HepG2 (cell line): Measurements from ENCODE around the gene PTGES3. TPM values are rescaled to one million over a fixed set of nuclear protein-coding genes. Genes with fewer than 3 reads are reported as not detected.

Experiments used
- CBFB ChIP-seq: sonication (generic); formaldehyde crosslinking; IDR thresholded peaks from 2 replicates; pipeline ENCODE4 v1.4.0; 2020; ENCODE audit warnings: missing genetic modification reagents
- CCDC6 ChIP-seq: sonication (generic); formaldehyde crosslinking; IDR thresholded peaks from 2 replicates; pipeline ENCODE4 v1.8.1; 2022; ENCODE audit warnings: mild to moderate bottlenecking, missing genetic modification reagents, moderate library complexity
- HIVEP1 ChIP-seq: sonication (generic); formaldehyde crosslinking; IDR thresholded peaks from 2 replicates; pipeline ENCODE4 v1.4.0; 2020; ENCODE audit warnings: mild to moderate bottlenecking, missing genetic modification reagents
- HNF4G ChIP-seq, 2 experiments: sonication (generic) in 1 of 2; formaldehyde crosslinking in 1 of 2; IDR thresholded peaks; 2 replicates each; pipeline versions ENCODE4 v1.4.0 to v1.6.1; 2011 to 2020; ENCODE audit warnings: borderline replicate concordance in 2 of 2, low read depth in 2 of 2, mild to moderate bottlenecking in 2 of 2, low read length in 1 of 2, missing genetic modification reagents in 1 of 2, moderate library complexity in 1 of 2
- KMT2A ChIP-seq: sonication (generic); formaldehyde crosslinking; IDR thresholded peaks from 2 replicates; pipeline ENCODE4 v1.4.0; 2020; ENCODE audit warnings: missing genetic modification reagents
- PAXIP1 ChIP-seq: sonication (generic); formaldehyde crosslinking; conservative IDR thresholded peaks from 2 replicates; pipeline ENCODE4 v1.4.0; 2020; ENCODE audit warnings: mild to moderate bottlenecking, missing genetic modification reagents, moderate library complexity
- POLR2G ChIP-seq: fragments of 200-400 bp; formaldehyde crosslinking; IDR thresholded peaks from 2 replicates; pipeline ENCODE4 v1.6.1; 2018; ENCODE audit warnings: mild to moderate bottlenecking, low read depth, low read length, moderate library complexity
- TEAD3 ChIP-seq: optimal IDR thresholded peaks from 2 replicates; pipeline ENCODE3; 2016; ENCODE audit warnings: borderline replicate concordance
- ZBTB7B ChIP-seq: sonication (generic); formaldehyde crosslinking; IDR thresholded peaks from 2 replicates; pipeline ENCODE4 v1.4.0; 2020; ENCODE audit warnings: missing genetic modification reagents
- ZFYVE20 ChIP-seq: sonication (generic); formaldehyde crosslinking; IDR thresholded peaks from 2 replicates; pipeline ENCODE4 v1.8.0; 2023; ENCODE audit warnings: low read depth, mild to moderate bottlenecking, moderate library complexity, missing genetic modification reagents, borderline replicate concordance
- ZNF225 ChIP-seq: sonication (generic); formaldehyde crosslinking; IDR thresholded peaks from 2 replicates; pipeline ENCODE4 v1.4.0; 2020; ENCODE audit warnings: mild to moderate bottlenecking, missing genetic modification reagents
- ZNF274 ChIP-seq: sonication (generic); formaldehyde crosslinking; IDR thresholded peaks from 2 replicates; pipeline ENCODE4 v1.5.1; 2020; ENCODE audit warnings: mild to moderate bottlenecking, missing genetic modification reagents
- ZNF282 ChIP-seq: fragments of 450-650 bp; IDR thresholded peaks from 2 replicates; pipeline ENCODE4 v1.6.1; 2018; ENCODE audit not compliant: partially characterized antibody
- ZNF3 ChIP-seq: IDR thresholded peaks from 2 replicates; pipeline ENCODE4 v1.7.0; 2017; ENCODE audit warnings: inconsistent platforms
- ZNF576 ChIP-seq: sonication (generic); formaldehyde crosslinking; IDR thresholded peaks from 2 replicates; pipeline ENCODE4 v1.4.0; 2020; ENCODE audit warnings: mild to moderate bottlenecking, missing genetic modification reagents
- ZNF773 ChIP-seq: sonication (generic); formaldehyde crosslinking; IDR thresholded peaks from 2 replicates; pipeline ENCODE4 v1.4.0; 2020; ENCODE audit warnings: missing genetic modification reagents, borderline replicate concordance
- ZNF776 ChIP-seq: sonication (generic); formaldehyde crosslinking; IDR thresholded peaks from 2 replicates; pipeline ENCODE4 v1.4.0; 2020; ENCODE audit warnings: mild to moderate bottlenecking, missing genetic modification reagents
- ZNF816 ChIP-seq: sonication (generic); formaldehyde crosslinking; IDR thresholded peaks from 2 replicates; pipeline ENCODE4 v1.8.0; 2022; ENCODE audit warnings: missing genetic modification reagents, mild to moderate bottlenecking, borderline replicate concordance
- ZNF883 ChIP-seq: sonication (generic); formaldehyde crosslinking; IDR thresholded peaks from 2 replicates; pipeline ENCODE4 v1.5.1; 2020; ENCODE audit warnings: mild to moderate bottlenecking, missing genetic modification reagents; ENCODE audit errors: not compliant biosample characterization
- polyA plus RNA-seq, 8 experiments: library from polyadenylated mRNA; depleted of rRNA in 3 of 8; stranded (reverse) in 7 of 8; unstranded in 1 of 8; fragments of >200 nt; fragmentation: Illumina TruSeq in 4 of 8; extraction: Trizol in 4 of 8; gene quantifications; 2 replicates each; pipeline versions ENCODE4 v1.2.1 to v1.2.3, GENCODE V29; 2011 to 2016; ENCODE audit warnings: low read depth in 4 of 8, missing spikeins in 1 of 8, mixed read lengths in 1 of 8; ENCODE audit not compliant: insufficient read depth in 1 of 8
- total RNA-seq, 5 experiments: library from RNA; depleted of rRNA; stranded (reverse); fragments of >200 nt; fragmentation: Illumina TruSeq; extraction: Trizol; gene quantifications; 2 replicates each; pipeline ENCODE4 v1.2.3, GENCODE V29; 2016; ENCODE audit warnings: low read depth in 1 of 5
- TF ChIP-seq, protein P1 (sequence below): sonication (generic); formaldehyde crosslinking; IDR thresholded peaks from 2 replicates; pipeline ENCODE4 v1.5.0; 2020; ENCODE audit warnings: missing genetic modification reagents
- TF ChIP-seq, protein P2 (sequence below): sonication (generic); formaldehyde crosslinking; IDR thresholded peaks from 2 replicates; pipeline ENCODE4 v1.8.1; 2023; ENCODE audit warnings: mild to moderate bottlenecking, inconsistent platforms, moderate library complexity, missing genetic modification reagents, borderline replicate concordance

PTGES3 gene
- total and polyA plus RNA-seq, 2 of the 13 experiments (the other 11 are each of a cell fraction or from before 2014, with no cell fraction given), result 54.4 to 159 TPM

- no peak for TF ChIP-seq ZFYVE20
- TF ChIP-seq, protein P1, sequence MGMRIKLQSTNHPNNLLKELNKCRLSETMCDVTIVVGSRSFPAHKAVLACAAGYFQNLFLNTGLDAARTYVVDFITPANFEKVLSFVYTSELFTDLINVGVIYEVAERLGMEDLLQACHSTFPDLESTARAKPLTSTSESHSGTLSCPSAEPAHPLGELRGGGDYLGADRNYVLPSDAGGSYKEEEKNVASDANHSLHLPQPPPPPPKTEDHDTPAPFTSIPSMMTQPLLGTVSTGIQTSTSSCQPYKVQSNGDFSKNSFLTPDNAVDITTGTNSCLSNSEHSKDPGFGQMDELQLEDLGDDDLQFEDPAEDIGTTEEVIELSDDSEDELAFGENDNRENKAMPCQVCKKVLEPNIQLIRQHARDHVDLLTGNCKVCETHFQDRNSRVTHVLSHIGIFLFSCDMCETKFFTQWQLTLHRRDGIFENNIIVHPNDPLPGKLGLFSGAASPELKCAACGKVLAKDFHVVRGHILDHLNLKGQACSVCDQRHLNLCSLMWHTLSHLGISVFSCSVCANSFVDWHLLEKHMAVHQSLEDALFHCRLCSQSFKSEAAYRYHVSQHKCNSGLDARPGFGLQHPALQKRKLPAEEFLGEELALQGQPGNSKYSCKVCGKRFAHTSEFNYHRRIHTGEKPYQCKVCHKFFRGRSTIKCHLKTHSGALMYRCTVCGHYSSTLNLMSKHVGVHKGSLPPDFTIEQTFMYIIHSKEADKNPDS, result no peak
- no peak for TF ChIP-seq ZNF773 (CRISPR knock-in tag)
- peak; percentile 69 for TF ChIP-seq CBFB (CRISPR knock-in tag)
- no peak for TF ChIP-seq ZNF576 (CRISPR knock-in tag)
- TF ChIP-seq, protein P2, sequence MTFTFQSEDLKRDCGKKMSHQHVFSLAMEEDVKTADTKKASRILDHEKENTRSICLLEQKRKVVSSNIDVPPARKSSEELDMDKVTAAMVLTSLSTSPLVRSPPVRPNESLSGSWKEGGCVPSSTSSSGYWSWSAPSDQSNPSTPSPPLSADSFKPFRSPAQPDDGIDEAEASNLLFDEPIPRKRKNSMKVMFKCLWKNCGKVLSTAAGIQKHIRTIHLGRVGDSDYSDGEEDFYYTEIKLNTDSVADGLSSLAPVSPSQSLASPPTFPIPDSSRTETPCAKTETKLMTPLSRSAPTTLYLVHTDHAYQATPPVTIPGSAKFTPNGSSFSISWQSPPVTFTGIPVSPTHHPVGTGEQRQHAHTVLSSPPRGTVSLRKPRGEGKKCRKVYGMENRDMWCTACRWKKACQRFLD, result peak; percentile 94; the same call in 1 of the 2 replicates
- peak; percentile 40; the same call in 1 of the 2 replicates for TF ChIP-seq HNF4G (IDR thresholded peaks at IDR 0.05; ENCODE audit: borderline replicate concordance, low read depth, low read length)
- peak; percentile 85 for TF ChIP-seq HNF4G (CRISPR knock-in tag; IDR thresholded peaks at IDR 0.05; ENCODE audit: borderline replicate concordance, low read depth)
- peak; percentile 98 for TF ChIP-seq POLR2G
- no peak; the same call in none of the 2 replicates for TF ChIP-seq ZNF3 (CRISPR knock-in tag)
- TF ChIP-seq KMT2A, result peak; percentile 93
- TF ChIP-seq TEAD3 (CRISPR knock-in tag), result peak; percentile 87
- TF ChIP-seq PAXIP1 (CRISPR knock-in tag), result peak; percentile 64; the same call in 1 of the 2 replicates
- TF ChIP-seq ZNF776, result peak; percentile 67; the same call in 1 of the 2 replicates
- peak; percentile 66; the same call in 1 of the 2 replicates for TF ChIP-seq ZNF274 (CRISPR knock-in tag)
- TF ChIP-seq CCDC6 (CRISPR knock-in tag), result 0 out of 2 replicates have a peak, but pooled peaks have one; percentile 28
- TF ChIP-seq HIVEP1 (CRISPR knock-in tag), result peak; percentile 78
- peak; percentile 33 for TF ChIP-seq ZNF883 (CRISPR knock-in tag)
- TF ChIP-seq ZNF225 (CRISPR knock-in tag), result peak; percentile 77; the same call in 1 of the 2 replicates
- TF ChIP-seq ZBTB7B (CRISPR knock-in tag), result peak; percentile 65; the same call in 1 of the 2 replicates
- no peak; the same call in 1 of the 2 replicates for TF ChIP-seq ZNF816 (CRISPR knock-in tag)
- TF ChIP-seq ZNF282, result no peak
Measured at GRCh38 chr12:56724972-56725722, 37.1 kb upstream of the PTGES3 start, which contains the start of gene NACA (continued).
